ENCODE data around the gene SOX8. TPM values are rescaled to one million over a fixed set of nuclear protein-coding genes. Genes with fewer than 3 reads are reported as not detected.

SOX8 gene
- total RNA-seq, 4 donors from 2014 or later: 0.10 to 0.91 (median 0.33) TPM

- intact Hi-C loops (cut with DNase I; ENCODE audit: low total_unique reads): no loop called here
- ATAC-seq (no peak), DNase-seq (no peak)
- no peak for TF ChIP-seq POLR2A (IDR thresholded peaks at IDR 0.05)
- no peaks in the 10 kb centered on the region for H3K36me3 ChIP-seq
- in situ Hi-C loops (cut with MboI; ENCODE audit: low sequenced_read_pairs in 4 of 4): no loop called here
- H3K9me3 ChIP-seq: no peaks in the 10 kb centered on the region
- no peaks in the 10 kb centered on the region for H3K4me1 ChIP-seq
- H3K27me3 ChIP-seq: peaks cover 27 to 44% (median 28%) of the 10 kb centered on the region in 3 donors
- no peak overlapping the region for H3K27ac ChIP-seq
- no peak overlapping the region for H3K4me3 ChIP-seq
These were observed 45.9 kb downstream of the SOX8 start for GRCh38 chr16:1027501-1027815.

GRCh38 chr16:1028056-1028455 lies 46.5 kb downstream of the SOX8 start:
- H3K9me3 ChIP-seq: no peaks in the 10 kb centered on the region
- in situ Hi-C loops (cut with MboI; ENCODE audit: low sequenced_read_pairs in 4 of 4) (no loop called here), intact Hi-C loops (cut with DNase I; ENCODE audit: low total_unique reads) (no loop called here)
- no peak overlapping the region for H3K27ac ChIP-seq
- peaks cover 23 to 38% (median 28%) of the 10 kb centered on the region in 3 donors for H3K27me3 ChIP-seq
- DNase-seq: no peak
- no peak overlapping the region for H3K4me3 ChIP-seq
- no peaks in the 10 kb centered on the region for H3K4me1 ChIP-seq
- no peak for ATAC-seq
- no peaks in the 10 kb centered on the region for H3K36me3 ChIP-seq
- TF ChIP-seq CTCF (IDR thresholded peaks at IDR 0.05 in 4 of 5, conservative IDR thresholded peaks at IDR 0.05 in 1 of 5) (no peak), POLR2A (IDR thresholded peaks at IDR 0.05) (no peak)

GRCh38 chr16:1028524-1029258 lies 47.1 kb downstream of the SOX8 start:
- Histone ChIP-seq H3K27me3 (peaks cover 20 to 32% (median 28%) of the 10 kb centered on the region in 3 donors), H3K36me3 (no peaks in the 10 kb centered on the region), H3K9me3 (no peaks in the 10 kb centered on the region), H3K27ac (no peak overlapping the region), H3K4me3 (no peak overlapping the region), H3K4me1 (no peaks in the 10 kb centered on the region)
- TF ChIP-seq POLR2A (IDR thresholded peaks at IDR 0.05): no peak
- no peak for TF ChIP-seq CTCF (IDR thresholded peaks at IDR 0.05 in 4 of 5, conservative IDR thresholded peaks at IDR 0.05 in 1 of 5)
- in situ Hi-C loops (cut with MboI; ENCODE audit: low sequenced_read_pairs in 4 of 4) (no loop called here), intact Hi-C loops (cut with DNase I; ENCODE audit: low total_unique reads) (no loop called here)
- ATAC-seq (no peak), DNase-seq (no peak)

- TF ChIP-seq POLR2A (IDR thresholded peaks at IDR 0.05) (no peak), CTCF (IDR thresholded peaks at IDR 0.05 in 4 of 5, conservative IDR thresholded peaks at IDR 0.05 in 1 of 5) (no peak)
- ATAC-seq: no peak
- H3K4me1 ChIP-seq: no peaks in the 10 kb centered on the region
- intact Hi-C loops (cut with DNase I; ENCODE audit: low total_unique reads): no loop called here
- no peaks in the 10 kb centered on the region for H3K36me3 ChIP-seq
- in situ Hi-C loops (cut with MboI; ENCODE audit: low sequenced_read_pairs in 4 of 4): no loop called here
- no peak for DNase-seq
- peaks cover 19 to 27% (median 25%) of the 10 kb centered on the region in 3 donors for H3K27me3 ChIP-seq
- H3K27ac ChIP-seq: no peak overlapping the region
- no peak overlapping the region for H3K4me3 ChIP-seq
- no peaks in the 10 kb centered on the region for H3K9me3 ChIP-seq
These were observed 47.6 kb downstream of the SOX8 start for GRCh38 chr16:1029259-1029545.

- Histone ChIP-seq H3K9me3 (no peaks in the 10 kb centered on the region), H3K27me3 (peaks cover 19 to 25% (median 20%) of the 10 kb centered on the region in 3 donors), H3K4me1 (no peaks in the 10 kb centered on the region), H3K36me3 (no peaks in the 10 kb centered on the region), H3K27ac (no peak overlapping the region), H3K4me3 (no peak overlapping the region)
- ATAC-seq: no peak
- in situ Hi-C loops (cut with MboI; ENCODE audit: low sequenced_read_pairs in 4 of 4) (no loop called here), intact Hi-C loops (cut with DNase I; ENCODE audit: low total_unique reads) (no loop called here)
- TF ChIP-seq CTCF (IDR thresholded peaks at IDR 0.05 in 4 of 5, conservative IDR thresholded peaks at IDR 0.05 in 1 of 5): no peak
- TF ChIP-seq POLR2A (IDR thresholded peaks at IDR 0.05): no peak
- no peak for DNase-seq
These were observed 48.9 kb downstream of the SOX8 start for GRCh38 chr16:1030473-1030901.

Measured in gastrocnemius medialis (tissue), 4 donors.